Activated T-cell treated with anti-CD3 and anti-CD28 coated beads, Interleukin-2, amount 50 U/mL, for 24 hours (primary cell): ENCODE data around the gene HNMT.

Experiments
- DNase-seq: peaks from one replicate; pipeline ENCODE4 v3.0.0-alpha.2; 2020
- H3K27ac Mint-ChIP-seq: 2 replicates; pipeline ENCODE4 v1.8.0; 2020; ENCODE audit warnings: mild to moderate bottlenecking, mixed read lengths
- H3K27me3 Mint-ChIP-seq: 2 replicates; pipeline ENCODE4 v1.8.0; 2020; ENCODE audit warnings: mixed read lengths
- H3K36me3 Mint-ChIP-seq: 2 replicates; pipeline ENCODE4 v1.8.0; 2020; ENCODE audit warnings: low read depth, mixed read lengths
- H3K4me1 Mint-ChIP-seq: 2 replicates; pipeline ENCODE4 v1.8.0; 2020; ENCODE audit warnings: low read depth, mixed read lengths
- H3K4me3 Mint-ChIP-seq: 2 replicates; pipeline ENCODE4 v1.8.0; 2020; ENCODE audit warnings: mild to moderate bottlenecking, moderate library complexity, mixed read lengths
- H3K9me3 Mint-ChIP-seq: 2 replicates; pipeline ENCODE4 v1.8.0; 2020; ENCODE audit warnings: mixed read lengths

The HNMT gene

GRCh38 chr2:137940154-137940553, 24.1 kb upstream of the HNMT start:
- H3K9me3 Mint-ChIP-seq, result no peaks in the 10 kb centered on the region

GRCh38 chr2:137942037-137942832, 22.0 kb upstream of the HNMT start:
- Mint-ChIP-seq H3K27ac (no peak overlapping the region), H3K4me3 (no peak overlapping the region), H3K27me3 (no peaks in the 10 kb centered on the region), H3K36me3 (no peaks in the 10 kb centered on the region), H3K4me1 (no peaks in the 10 kb centered on the region), H3K9me3 (no peaks in the 10 kb centered on the region)
- no peak for DNase-seq

More at GRCh38 chr2:137940154-137940553, 24.1 kb upstream of the HNMT start:
- Mint-ChIP-seq H3K4me1 (no peaks in the 10 kb centered on the region), H3K4me3 (no peak overlapping the region), H3K27ac (no peak overlapping the region), H3K27me3 (no peaks in the 10 kb centered on the region), H3K36me3 (no peaks in the 10 kb centered on the region)
- DNase-seq, result no peak

DNA sequence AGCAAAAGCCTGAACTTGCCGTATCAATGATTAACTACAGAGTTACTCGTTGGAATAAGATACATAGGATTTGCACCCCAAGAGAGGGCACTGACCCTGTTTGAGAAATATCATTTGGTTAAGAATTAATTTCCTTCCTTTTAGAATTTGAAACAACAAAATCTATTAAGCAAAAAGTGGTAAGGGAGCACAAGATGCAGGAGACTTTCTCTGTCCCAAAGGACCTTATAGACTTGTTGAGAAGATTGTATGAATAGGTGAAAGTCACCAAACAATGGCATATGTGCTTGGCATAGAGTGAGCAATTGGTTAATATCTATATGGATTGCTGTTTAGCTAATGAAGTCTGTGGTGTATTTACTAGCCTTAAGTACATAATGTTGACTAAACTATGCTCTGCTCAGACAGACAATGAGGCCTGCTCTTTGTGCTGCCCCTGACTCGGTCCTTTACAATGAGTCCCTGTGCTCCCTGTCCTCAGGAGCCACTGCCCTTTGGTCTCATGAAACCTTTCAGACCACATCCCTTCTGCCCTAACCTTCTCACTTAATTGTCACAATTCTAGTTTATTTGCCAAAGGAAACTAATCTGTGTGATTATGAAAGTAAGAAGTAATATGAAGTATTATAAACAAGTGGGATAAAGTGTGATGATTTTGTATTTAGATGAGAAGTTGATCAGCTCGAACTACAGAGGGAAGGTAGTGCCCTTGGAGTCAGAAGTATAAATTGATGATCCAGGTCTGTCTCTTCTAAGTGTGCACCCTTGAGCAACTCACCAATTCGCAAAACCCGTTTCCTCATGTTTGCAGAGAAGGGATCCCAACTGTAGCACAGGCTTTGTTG, 21.2 kb upstream of the HNMT start:
- Mint-ChIP-seq H3K36me3 (no peaks in the 10 kb centered on the region), H3K27me3 (no peaks in the 10 kb centered on the region), H3K9me3 (no peaks in the 10 kb centered on the region), H3K27ac (no peak overlapping the region), H3K4me1 (no peaks in the 10 kb centered on the region), H3K4me3 (no peak overlapping the region)
- no peak for DNase-seq

- no peaks in the 10 kb centered on the region for H3K4me1 Mint-ChIP-seq
- no peak overlapping the region for H3K27ac Mint-ChIP-seq
- no peaks in the 10 kb centered on the region for H3K27me3 Mint-ChIP-seq
- no peak overlapping the region for H3K4me3 Mint-ChIP-seq
- no peaks in the 10 kb centered on the region for H3K36me3 Mint-ChIP-seq
- H3K9me3 Mint-ChIP-seq, result no peaks in the 10 kb centered on the region
- DNase-seq, result no peak
These were observed 20.5 kb upstream of the HNMT start for GRCh38 chr2:137943678-137944347.

DNA sequence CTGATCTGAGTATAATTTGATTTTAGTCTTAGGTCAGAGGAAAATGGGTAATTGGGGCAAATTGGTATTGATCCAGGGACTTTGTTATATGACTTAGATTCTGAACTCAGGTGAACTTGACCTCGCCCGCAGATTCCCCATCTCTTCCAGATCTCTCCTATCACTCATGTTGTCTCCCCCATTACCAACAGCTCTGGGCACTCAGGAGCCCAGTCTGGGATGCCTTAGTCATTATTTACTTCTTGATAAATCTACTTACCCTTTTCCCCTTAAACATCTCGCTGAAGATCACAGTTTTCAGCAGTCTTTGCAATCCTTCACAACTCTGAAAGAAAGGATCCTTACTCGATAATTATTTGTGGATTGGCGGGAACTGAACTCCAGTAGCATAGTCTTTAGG, 19.6 kb upstream of the HNMT start:
- no peak overlapping the region for H3K4me3 Mint-ChIP-seq
- no peaks in the 10 kb centered on the region for H3K27me3 Mint-ChIP-seq
- no peaks in the 10 kb centered on the region for H3K4me1 Mint-ChIP-seq
- H3K9me3 Mint-ChIP-seq, result no peaks in the 10 kb centered on the region
- H3K27ac Mint-ChIP-seq, result no peak overlapping the region
- no peaks in the 10 kb centered on the region for H3K36me3 Mint-ChIP-seq
- DNase-seq, result no peak

DNA sequence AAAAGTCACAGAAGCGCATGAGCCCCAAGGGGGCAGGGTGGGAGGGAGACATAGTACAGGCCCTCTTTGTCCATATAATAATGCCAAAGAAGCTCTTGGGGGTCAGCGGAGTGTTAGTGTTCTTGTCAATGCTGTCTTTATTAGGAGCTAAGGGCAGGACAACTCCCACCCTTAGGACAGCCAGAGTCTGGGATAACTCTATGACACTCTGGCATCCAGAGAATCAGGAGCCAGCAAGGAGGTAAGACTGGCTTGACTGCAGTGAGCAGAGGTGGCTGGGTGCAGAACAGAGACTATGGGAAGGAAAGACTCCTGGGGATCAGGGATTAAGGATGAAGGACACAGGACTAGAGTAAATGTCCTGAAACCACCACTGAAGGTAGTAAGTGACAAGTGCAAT, 19.0 kb upstream of the HNMT start:
- Mint-ChIP-seq H3K4me1 (peaks cover 1% of the 10 kb centered on the region), H3K27ac (no peak overlapping the region), H3K27me3 (no peaks in the 10 kb centered on the region), H3K4me3 (no peak overlapping the region), H3K9me3 (no peaks in the 10 kb centered on the region), H3K36me3 (no peaks in the 10 kb centered on the region)
- DNase-seq, result no peak

GRCh38 chr2:137946227-137946626, 18.0 kb upstream of the HNMT start:
- no peaks in the 10 kb centered on the region for H3K36me3 Mint-ChIP-seq
- H3K27me3 Mint-ChIP-seq, result no peaks in the 10 kb centered on the region
- no peak overlapping the region for H3K27ac Mint-ChIP-seq
- no peaks in the 10 kb centered on the region for H3K9me3 Mint-ChIP-seq
- no peak for DNase-seq
- no peak overlapping the region for H3K4me3 Mint-ChIP-seq
- H3K4me1 Mint-ChIP-seq, result peaks cover 3% of the 10 kb centered on the region

DNA sequence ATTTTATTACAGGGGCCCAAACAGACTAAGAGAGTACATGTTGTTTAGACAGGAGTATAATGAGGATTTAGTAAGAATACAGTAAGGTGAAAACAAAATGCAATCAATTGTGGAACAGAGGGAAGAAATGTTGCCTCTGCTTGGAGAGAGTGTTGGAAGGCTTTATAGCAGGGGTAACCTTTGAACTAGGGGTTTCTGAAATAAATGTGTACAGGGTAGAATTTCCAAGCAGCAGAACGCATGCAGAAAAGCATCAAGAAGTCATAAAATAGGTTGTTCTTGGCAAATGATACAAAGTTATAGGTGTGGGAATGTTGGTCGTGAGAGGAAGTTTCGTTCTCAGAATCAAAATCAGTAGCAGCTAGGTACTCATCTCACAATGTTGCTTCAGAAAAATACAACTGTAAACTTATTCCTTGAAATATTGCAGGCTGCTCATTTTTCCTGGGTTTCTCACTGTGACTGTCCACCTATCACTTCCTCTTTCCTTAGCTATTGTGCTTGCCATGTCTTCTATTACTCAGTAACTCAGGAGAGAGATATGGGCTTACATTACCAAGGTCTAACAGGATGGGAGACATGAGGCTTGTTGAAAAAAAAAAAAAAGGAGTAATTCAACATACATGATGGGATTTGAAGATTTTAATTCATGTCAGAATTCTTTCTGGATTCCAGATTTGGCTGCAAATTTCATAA, 17.1 kb upstream of the HNMT start:
- Mint-ChIP-seq H3K36me3 (no peaks in the 10 kb centered on the region), H3K9me3 (no peaks in the 10 kb centered on the region), H3K4me3 (no peak overlapping the region), H3K27ac (no peak overlapping the region), H3K27me3 (no peaks in the 10 kb centered on the region), H3K4me1 (peaks cover 12% of the 10 kb centered on the region)
- no peak for DNase-seq

GRCh38 chr2:137947728-137948336, 16.4 kb upstream of the HNMT start:
- Mint-ChIP-seq H3K9me3 (no peaks in the 10 kb centered on the region), H3K27me3 (no peaks in the 10 kb centered on the region), H3K4me1 (peaks cover 18% of the 10 kb centered on the region), H3K36me3 (no peaks in the 10 kb centered on the region), H3K27ac (no peak overlapping the region), H3K4me3 (no peak overlapping the region)
- DNase-seq, result peak; percentile 33

- no peak overlapping the region for H3K4me3 Mint-ChIP-seq
- no peak for DNase-seq
- no peaks in the 10 kb centered on the region for H3K9me3 Mint-ChIP-seq
- no peak overlapping the region for H3K27ac Mint-ChIP-seq
- peaks cover 20% of the 10 kb centered on the region for H3K4me1 Mint-ChIP-seq
- no peaks in the 10 kb centered on the region for H3K36me3 Mint-ChIP-seq
- no peaks in the 10 kb centered on the region for H3K27me3 Mint-ChIP-seq
These were observed 15.4 kb upstream of the HNMT start for GRCh38 chr2:137948894-137949293.

DNA sequence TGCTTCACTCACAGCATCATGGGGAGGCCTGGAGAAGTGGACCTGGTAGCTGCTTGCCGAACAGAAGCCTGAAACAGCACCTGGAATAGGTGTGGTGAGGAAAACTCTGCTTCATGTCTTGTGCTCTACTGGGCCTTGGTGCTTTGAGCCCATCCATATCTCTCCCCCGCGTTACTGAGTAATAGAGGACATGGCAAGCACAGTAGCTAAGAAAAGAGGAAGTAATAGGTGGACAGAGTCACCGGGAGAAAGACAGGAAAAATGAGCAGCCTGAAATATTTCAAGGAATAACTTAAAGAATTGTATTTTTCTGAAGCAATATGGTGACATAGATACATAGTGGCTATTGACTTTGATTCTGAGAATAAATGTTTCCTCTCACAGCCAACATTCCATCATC, 14.0 kb upstream of the HNMT start:
- DNase-seq, result no peak
- Mint-ChIP-seq H3K4me1 (peaks cover 20% of the 10 kb centered on the region), H3K4me3 (no peak overlapping the region), H3K36me3 (no peaks in the 10 kb centered on the region), H3K27me3 (no peaks in the 10 kb centered on the region), H3K9me3 (no peaks in the 10 kb centered on the region), H3K27ac (no peak overlapping the region)

DNA sequence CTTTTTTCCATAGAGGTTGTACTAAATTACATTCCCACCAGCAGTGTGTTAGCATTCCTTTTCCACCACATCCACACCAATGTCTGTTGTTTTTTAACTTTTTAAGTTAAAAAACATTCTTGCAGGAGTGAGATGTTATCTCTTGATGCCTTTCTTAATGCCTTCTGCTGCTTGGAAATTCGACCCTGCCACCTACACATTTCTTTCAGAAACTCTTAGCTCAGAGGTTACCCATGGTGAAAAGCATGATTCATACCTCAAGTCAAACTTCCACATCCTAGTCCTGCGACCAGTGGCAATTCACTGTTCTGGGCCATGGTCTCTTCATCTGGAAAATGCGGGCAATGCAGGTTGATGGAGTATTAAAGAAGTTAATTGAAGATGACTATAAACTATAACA, 12.7 kb upstream of the HNMT start:
- Mint-ChIP-seq H3K9me3 (no peaks in the 10 kb centered on the region), H3K4me3 (no peak overlapping the region), H3K36me3 (no peaks in the 10 kb centered on the region), H3K4me1 (peaks cover 20% of the 10 kb centered on the region), H3K27ac (no peak overlapping the region), H3K27me3 (no peaks in the 10 kb centered on the region)
- DNase-seq, result no peak

DNA sequence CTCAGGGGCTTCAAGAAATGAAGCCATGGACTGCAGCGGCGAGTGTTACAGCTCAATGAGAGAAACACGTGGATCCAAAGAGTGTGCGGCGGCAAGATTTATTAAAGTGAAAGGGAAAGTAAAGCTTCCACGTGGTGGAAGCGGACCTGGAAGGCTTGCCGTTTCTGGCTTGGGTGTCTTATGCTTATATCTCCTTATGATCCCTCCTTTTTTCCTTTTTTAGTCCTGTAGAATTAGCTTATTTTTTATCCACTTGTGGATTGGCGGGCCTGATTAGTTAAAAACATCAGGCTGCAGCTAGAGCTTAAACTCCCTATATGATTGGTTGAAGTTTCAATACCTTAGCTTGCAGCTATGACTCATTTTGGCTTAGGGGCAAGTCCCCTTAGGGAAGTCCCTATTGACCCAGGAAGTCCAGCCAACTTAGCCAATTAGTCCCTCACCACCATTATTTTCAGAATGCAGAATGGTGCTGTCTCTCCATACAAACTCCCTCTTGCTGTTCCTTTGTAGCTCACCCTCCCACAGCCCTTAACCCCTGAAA, 11.6 kb upstream of the HNMT start:
- H3K36me3 Mint-ChIP-seq, result no peaks in the 10 kb centered on the region
- peak overlapping the region; percentile 45 for H3K4me3 Mint-ChIP-seq
- no peak for DNase-seq
- peaks cover 20% of the 10 kb centered on the region for H3K4me1 Mint-ChIP-seq
- H3K9me3 Mint-ChIP-seq, result no peaks in the 10 kb centered on the region
- H3K27me3 Mint-ChIP-seq, result no peaks in the 10 kb centered on the region
- H3K27ac Mint-ChIP-seq, result peak overlapping the region; percentile 80

GRCh38 chr2:137955536-137955935, 8.7 kb upstream of the HNMT start:
- H3K27me3 Mint-ChIP-seq, result no peaks in the 10 kb centered on the region
- H3K9me3 Mint-ChIP-seq, result no peaks in the 10 kb centered on the region
- H3K4me1 Mint-ChIP-seq, result peaks cover 23% of the 10 kb centered on the region
- DNase-seq, result no peak
- H3K36me3 Mint-ChIP-seq, result no peaks in the 10 kb centered on the region
- no peak overlapping the region for H3K27ac Mint-ChIP-seq
- no peak overlapping the region for H3K4me3 Mint-ChIP-seq
